Spleen (tissue), 11 donors: Measurements from ENCODE around the gene BAX. TPM values are rescaled to one million over a fixed set of nuclear protein-coding genes. Genes with fewer than 3 reads are reported as not detected.
A peak's percentile ranks its signal among the peaks of the same experiment; 100 is the strongest.
"Not testable (repeated sequence)": the region's sequence is repeated elsewhere in the genome, so short reads cannot be mapped to it uniquely, and the experiment has no call there.

Experiments
- DNase-seq: peaks from one replicate; pipeline ENCODE4 v3.0.0-alpha.2; 2020
- H3K27ac ChIP-seq, 8 donors: fragments of 200-600 bp; sonication (generic) in 7 of 8; 1 replicate in 4 of 8; 2 replicates in 4 of 8; pipeline versions ENCODE4 v1.5.0 to v1.8.0; 2016 to 2021; ENCODE audit warnings: inconsistent platforms in 4 of 8, mild to moderate bottlenecking in 4 of 8, moderate library complexity in 1 of 8
- H3K27me3 ChIP-seq, 7 donors: fragments of 200-600 bp; sonication (generic) in 6 of 7; replicated peaks in 1 of 7; 1 replicate in 4 of 7; 2 replicates in 3 of 7; pipeline versions ENCODE4 v1.5.0 to v1.8.0; 2016 to 2021; ENCODE audit warnings: inconsistent platforms in 3 of 7, mild to moderate bottlenecking in 1 of 7
- H3K36me3 ChIP-seq, 6 donors: fragments of 200-600 bp; sonication (generic) in 5 of 6; 1 replicate in 4 of 6; 2 replicates in 2 of 6; pipeline versions ENCODE4 v1.5.0 to v1.8.0; 2016 to 2021; ENCODE audit warnings: inconsistent platforms in 2 of 6
- H3K4me1 ChIP-seq, 6 donors: fragments of 200-600 bp; sonication (generic) in 5 of 6; 1 replicate in 3 of 6; 2 replicates in 3 of 6; pipeline versions ENCODE4 v1.5.0 to v1.8.0; 2016 to 2021; ENCODE audit warnings: inconsistent platforms in 3 of 6
- H3K4me3 ChIP-seq, 8 donors: fragments of 200-600 bp; sonication (generic) in 7 of 8; 1 replicate in 4 of 8; 2 replicates in 4 of 8; pipeline versions ENCODE4 v1.5.0 to v1.8.0; 2016 to 2021; ENCODE audit warnings: inconsistent platforms in 4 of 8, mild to moderate bottlenecking in 4 of 8, moderate library complexity in 2 of 8
- H3K9me3 ChIP-seq, 8 donors: fragments of 200-600 bp; sonication (generic) in 7 of 8; 1 replicate in 4 of 8; 2 replicates in 4 of 8; pipeline versions ENCODE4 v1.5.0 to v1.8.0; 2016 to 2021; ENCODE audit warnings: inconsistent platforms in 4 of 8
- CTCF ChIP-seq, 11 experiments: fragments of 200-600 bp in 7 of 11; fragments of 450-650 bp in 4 of 11; sonication (generic) in 4 of 11; IDR thresholded peaks in 8 of 11; conservative IDR thresholded peaks in 3 of 11; 1 replicate in 7 of 11; 2 replicates in 4 of 11; pipeline versions ENCODE4 v1.4.0 to v1.8.0; 2016 to 2021; ENCODE audit warnings: antibody characterized with exemption in 11 of 11, inconsistent platforms in 4 of 11, mild to moderate bottlenecking in 1 of 11
- POLR2A ChIP-seq, 3 donors: fragments of 450-650 bp; IDR thresholded peaks; one replicate each; pipeline ENCODE4 v1.5.1; 2017; ENCODE audit warnings: antibody characterized with exemption in 3 of 3, mild to moderate bottlenecking in 1 of 3
- POLR2AphosphoS5 ChIP-seq, 3 donors: sonication (generic); formaldehyde crosslinking; IDR thresholded peaks; one replicate each; pipeline ENCODE4 v1.5.1; 2017; ENCODE audit warnings: antibody characterized with exemption in 3 of 3
- WGBS, 5 donors: extraction: QIAGEN DNeasy Blood & Tissue Kit in 3 of 5; methylation state at CpG; one replicate each; pipeline versions ENCODE4 v1.1.5 to v1.1.7; 2013 to 2018; 5-methylcytosine and 5-hydroxymethylcytosine counted together
- intact Hi-C: fragments of 100-400 bp; cut with DNase I; formaldehyde crosslinking; loops from one replicate; pipeline ENCODE4 v1.15.0; 2023; ENCODE audit warnings: low total_unique reads
- polyA plus RNA-seq, 3 donors: library from polyadenylated mRNA; stranded (reverse); fragments of 200-250 nt; gene quantifications; one replicate each; pipeline ENCODE4 v1.2.1, GENCODE V29; 2013
- total RNA-seq, 7 donors: library from RNA; depleted of rRNA in 3 of 7; stranded (reverse); fragments of >200 nt in 3 of 7; fragmentation: NEBNext Ultra II Directional in 4 of 7; extraction: Animal tissue kit (Norgen Biotek cat#: 25700) in 4 of 7; gene quantifications; one replicate each; pipeline versions ENCODE4 v1.1.0 to v1.2.1, GENCODE V29; 2016 to 2021
- donor health status: healthy with polysubstance abuse.
- donor health status: DM: no; HTN: no; CAD: no; lungs with moderate emphysema.
- donor health status: DM: no; HTN: no; CAD: no.
- donor health status: Bipolar disorder and iron deficiency.
- donor health status: healthy.
- donor health status: DM: no; HTN: no; CAD: no.
- donor health status: DM: yes; HTN: yes; CAD: no.

The BAX gene
- total and polyA plus RNA-seq, 10 donors, result 65.9 to 219 (median 131) TPM

GRCh38 chr19:48915757-48916156 is 38.9 kb upstream of the BAX start:
- H3K27ac ChIP-seq, result no peak overlapping the region
- intact Hi-C loops, result no loop called here
- 86 to 92% (median 88%) methylated on average over 8 of the region's 8 CpGs for WGBS, 5 donors
- H3K27me3 ChIP-seq, result no peaks in the 10 kb centered on the region
- no peak for DNase-seq
- H3K4me3 ChIP-seq, result no peak overlapping the region
- no peaks in the 10 kb centered on the region for H3K9me3 ChIP-seq
- peaks cover 0 to 7% (median 0%) of the 10 kb centered on the region in 6 donors for H3K4me1 ChIP-seq
- no peak for TF ChIP-seq POLR2A (IDR thresholded peaks at IDR 0.05)
- TF ChIP-seq CTCF (IDR thresholded peaks at IDR 0.05 in 8 of 11, conservative IDR thresholded peaks at IDR 0.05 in 3 of 11), result no peak
- TF ChIP-seq POLR2AphosphoS5 (IDR thresholded peaks at IDR 0.05), result no peak
- peaks cover 2 to 100% (median 89%) of the 10 kb centered on the region in 6 donors for H3K36me3 ChIP-seq

- Histone ChIP-seq H3K27ac (peak overlapping the region in 2 of 8 donors; percentile 11 to 55), H3K9me3 (no peaks in the 10 kb centered on the region), H3K36me3 (peaks cover 2 to 100% (median 87%) of the 10 kb centered on the region in 6 donors), H3K4me3 (no peak overlapping the region), H3K4me1 (peaks cover 0 to 7% (median 0%) of the 10 kb centered on the region in 6 donors), H3K27me3 (no peaks in the 10 kb centered on the region)
- intact Hi-C loops, result no loop called here
- TF ChIP-seq POLR2A (IDR thresholded peaks at IDR 0.05) (no peak), POLR2AphosphoS5 (IDR thresholded peaks at IDR 0.05) (peak in 2 of 3 donors; percentile 16 to 23)
- no peak for DNase-seq
- 47 to 63% (median 54%) methylated on average over 6 of the region's 6 CpGs for WGBS, 5 donors
Measured at GRCh38 chr19:48918071-48918470, 36.6 kb upstream of the BAX start.

GRCh38 chr19:48918801-48919247 is 35.9 kb upstream of the BAX start:
- no peaks in the 10 kb centered on the region for H3K9me3 ChIP-seq
- intact Hi-C loops, result no loop called here
- DNase-seq, result no peak
- H3K27ac ChIP-seq, result no peak overlapping the region
- no peak overlapping the region for H3K4me3 ChIP-seq
- peaks cover 0 to 7% (median 0%) of the 10 kb centered on the region in 6 donors for H3K4me1 ChIP-seq
- peak in 2 of 3 donors; percentile 20 to 54 for TF ChIP-seq POLR2AphosphoS5 (IDR thresholded peaks at IDR 0.05)
- TF ChIP-seq CTCF (IDR thresholded peaks at IDR 0.05 in 8 of 11, conservative IDR thresholded peaks at IDR 0.05 in 3 of 11), result no peak
- 87 to 95% (median 92%) methylated on average over 16 to 18 of the region's 18 CpGs for WGBS, 5 donors
- H3K36me3 ChIP-seq, result peaks cover 2 to 100% (median 84%) of the 10 kb centered on the region in 6 donors
- H3K27me3 ChIP-seq, result no peaks in the 10 kb centered on the region

- not testable (repeated sequence) for H3K4me1 ChIP-seq
Measured at GRCh38 chr19:48919271-48919670, 35.4 kb upstream of the BAX start.

GRCh38 chr19:48920949-48921348 is 33.7 kb upstream of the BAX start:
- Histone ChIP-seq H3K4me1 (peaks cover 0 to 7% (median 0%) of the 10 kb centered on the region in 6 donors), H3K36me3 (peaks cover 2 to 83% (median 64%) of the 10 kb centered on the region in 6 donors), H3K9me3 (no peaks in the 10 kb centered on the region), H3K27me3 (no peaks in the 10 kb centered on the region), H3K4me3 (no peak overlapping the region), H3K27ac (no peak overlapping the region)
- WGBS, 5 donors, result 79 to 92% (median 85%) methylated on average over 7 to 10 of the region's 10 CpGs
- TF ChIP-seq POLR2AphosphoS5 (IDR thresholded peaks at IDR 0.05) (peak in 1 of 3 donors; percentile 57), POLR2A (IDR thresholded peaks at IDR 0.05) (no peak), CTCF (IDR thresholded peaks at IDR 0.05 in 8 of 11, conservative IDR thresholded peaks at IDR 0.05 in 3 of 11) (no peak)
- intact Hi-C loops, result no loop called here
- no peak for DNase-seq

More at GRCh38 chr19:48919271-48919670, 35.4 kb upstream of the BAX start:
- H3K9me3 ChIP-seq, H3K27me3 ChIP-seq, intact Hi-C loops, H3K27ac ChIP-seq, H3K4me3 ChIP-seq, DNase-seq: not testable (repeated sequence)
- H3K36me3 ChIP-seq, result peaks cover 2 to 100% (median 79%) of the 10 kb centered on the region in 6 donors
- 89 to 96% (median 94%) methylated on average over 8 of the region's 8 CpGs for WGBS, 5 donors
